ENCODE measurements around the gene KIZ.

KIZ gene

DNA sequence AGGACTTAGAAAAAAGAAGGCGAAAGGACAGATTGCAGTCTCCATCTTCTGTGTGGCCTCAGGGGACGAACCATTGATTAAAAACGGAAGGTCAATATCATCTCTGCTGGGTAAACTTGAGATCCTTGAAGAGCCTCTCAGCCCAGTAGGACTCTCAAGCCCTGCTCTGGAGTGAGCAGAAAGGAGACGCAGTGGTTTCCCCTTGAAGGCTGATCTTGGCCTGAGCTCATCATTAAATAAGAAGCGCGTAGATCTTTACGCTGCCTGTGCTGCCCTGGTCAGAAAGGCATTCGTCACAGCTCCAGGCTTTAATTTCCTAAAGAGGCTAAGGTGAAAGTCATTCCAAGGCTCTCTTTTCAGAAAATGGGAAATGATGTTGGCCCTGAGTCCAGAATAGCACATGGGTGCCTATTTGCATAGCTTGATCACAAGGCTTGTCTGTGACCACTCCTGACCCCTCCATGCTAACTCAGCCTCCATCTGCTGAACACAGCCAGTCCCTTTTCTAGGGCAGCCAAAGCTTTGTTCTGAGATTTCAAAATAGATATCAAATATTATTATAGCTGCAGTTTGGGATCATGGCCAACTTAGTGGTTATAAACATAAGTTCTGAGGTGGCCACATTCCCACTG lies 148.0 kb downstream of the KIZ start:
- DNase-seq (ENCODE audit: low spot score), result no peak
- in situ Hi-C loops (cut with MboI; ENCODE audit: low sequenced_read_pairs, unreplicated experiment), result no loop called here
- TF ChIP-seq CTCF (IDR thresholded peaks at IDR 0.05; ENCODE audit: borderline replicate concordance, control extremely low read depth, extremely low read depth, insufficient read depth, missing control alignments), result no peak

GRCh38 chr20:21278829-21279228 lies 152.9 kb downstream of the KIZ start:
- no peak for DNase-seq (ENCODE audit: low spot score)
- no peak for TF ChIP-seq CTCF (IDR thresholded peaks at IDR 0.05; ENCODE audit: borderline replicate concordance, control extremely low read depth, extremely low read depth, insufficient read depth, missing control alignments)
- in situ Hi-C loops (cut with MboI; ENCODE audit: low sequenced_read_pairs, unreplicated experiment), result no loop called here

- in situ Hi-C loops (cut with MboI; ENCODE audit: low sequenced_read_pairs, unreplicated experiment), result no loop called here
- no peak for TF ChIP-seq CTCF (IDR thresholded peaks at IDR 0.05; ENCODE audit: borderline replicate concordance, control extremely low read depth, extremely low read depth, insufficient read depth, missing control alignments)
- DNase-seq (ENCODE audit: low spot score), result no peak
Measured at GRCh38 chr20:21279706-21280521, 154.0 kb downstream of the KIZ start.

DNA sequence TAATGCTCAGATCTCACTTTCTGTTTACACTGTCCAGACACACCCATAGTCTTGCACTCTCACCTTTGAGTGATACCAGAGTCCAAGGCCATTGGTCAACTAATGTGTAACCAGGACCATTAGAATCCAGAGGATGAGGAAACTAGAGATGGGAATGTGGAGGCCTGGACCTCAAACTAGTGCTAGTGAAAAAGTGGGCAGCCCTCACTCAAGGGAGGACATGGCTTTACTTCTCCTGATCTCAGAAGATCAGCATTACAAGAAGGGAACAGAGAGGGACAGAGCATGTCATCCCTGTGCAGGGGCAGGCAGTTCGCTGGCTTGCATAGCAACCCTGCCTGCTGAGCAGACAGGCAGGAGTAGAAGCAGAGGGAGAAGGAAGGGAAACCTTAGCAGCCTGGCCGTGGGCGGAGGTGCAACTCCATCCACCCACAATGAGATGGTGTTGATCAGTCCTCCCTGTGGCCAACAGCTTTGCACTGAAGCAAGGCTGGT lies 154.7 kb downstream of the KIZ start:
- in situ Hi-C loops (cut with MboI; ENCODE audit: low sequenced_read_pairs, unreplicated experiment), result no loop called here
- no peak for TF ChIP-seq CTCF (IDR thresholded peaks at IDR 0.05; ENCODE audit: borderline replicate concordance, control extremely low read depth, extremely low read depth, insufficient read depth, missing control alignments)
- DNase-seq (ENCODE audit: low spot score), result peak; percentile 36

- no peak for DNase-seq (ENCODE audit: low spot score)
- in situ Hi-C loops (cut with MboI; ENCODE audit: low sequenced_read_pairs, unreplicated experiment), result no loop called here
- TF ChIP-seq CTCF (IDR thresholded peaks at IDR 0.05; ENCODE audit: borderline replicate concordance, control extremely low read depth, extremely low read depth, insufficient read depth, missing control alignments), result no peak
Measured at GRCh38 chr20:21286775-21287174, 160.9 kb downstream of the KIZ start.

DNA sequence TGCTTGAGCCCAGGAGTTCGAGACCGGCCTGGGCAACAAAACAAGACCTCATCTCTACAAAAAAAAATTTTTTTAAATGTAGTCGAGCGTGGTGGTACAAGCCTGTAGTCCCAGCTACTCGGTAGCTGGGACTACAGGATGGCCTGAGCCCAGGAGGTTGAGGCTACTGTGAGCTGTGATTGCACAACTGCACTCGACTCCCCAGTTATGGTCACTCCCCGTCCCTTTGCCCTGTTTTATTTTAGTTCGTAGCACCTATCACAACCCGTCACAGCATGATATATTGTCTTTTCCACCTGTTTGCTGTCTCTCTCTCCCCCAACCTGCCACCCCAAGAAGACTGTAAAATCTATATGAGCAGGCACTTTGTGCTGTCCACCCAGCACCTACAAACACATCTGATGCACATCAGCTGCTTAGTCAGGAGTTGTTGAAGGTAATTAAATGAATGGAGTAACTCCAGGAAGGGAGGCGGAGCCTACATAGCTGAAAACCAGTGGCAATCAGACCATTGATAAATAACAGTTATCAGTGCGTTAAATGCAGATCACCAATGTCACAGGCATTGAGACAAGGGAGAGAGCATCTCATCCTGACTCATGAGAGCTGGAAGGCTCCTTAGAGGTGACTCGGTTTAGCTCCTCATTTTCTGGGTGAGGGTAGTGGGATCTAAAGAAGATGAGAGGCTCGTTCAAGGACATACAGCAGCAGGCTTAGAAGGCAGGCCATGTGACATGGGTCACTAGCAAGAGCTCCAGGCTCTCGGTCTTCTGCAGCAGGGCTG lies 162.9 kb downstream of the KIZ start:
- TF ChIP-seq CTCF (IDR thresholded peaks at IDR 0.05; ENCODE audit: borderline replicate concordance, control extremely low read depth, extremely low read depth, insufficient read depth, missing control alignments), result no peak
- DNase-seq (ENCODE audit: low spot score), result no peak
- in situ Hi-C loops (cut with MboI; ENCODE audit: low sequenced_read_pairs, unreplicated experiment), result no loop called here

All from GM13976 (cell line).